PFSK-1 (cell line): ENCODE results near the gene CHD3.

Source experiments
- FOXP2 ChIP-seq: optimal IDR thresholded peaks from 2 replicates; pipeline ENCODE3; 2011; ENCODE audit warnings: borderline replicate concordance, control low read depth, inconsistent platforms; ENCODE audit not compliant: insufficient read depth; ENCODE audit errors: extremely low read length, extremely low read depth
- POLR2AphosphoS5 ChIP-seq: IDR thresholded peaks from 2 replicates; pipeline ENCODE4 v1.6.1; 2012; ENCODE audit warnings: low read depth, mild to moderate bottlenecking, control low read depth, low read length, moderate library complexity
- SIN3A ChIP-seq: IDR thresholded peaks from 2 replicates; pipeline ENCODE4 v1.6.1; 2012; ENCODE audit warnings: mild to moderate bottlenecking, low read length, moderate library complexity, borderline replicate concordance; ENCODE audit not compliant: insufficient read depth
- TAF1 ChIP-seq: IDR thresholded peaks from 2 replicates; pipeline ENCODE4 v1.6.1; 2012; ENCODE audit warnings: low read length, control low read depth, borderline replicate concordance; ENCODE audit not compliant: insufficient read depth
- TF ChIP-seq, protein P1 (sequence below), 2 experiments: IDR thresholded peaks; 2 replicates each; pipeline versions ENCODE4 v1.6.1 to v1.8.0; 2011 to 2012; ENCODE audit warnings: low read depth in 2 of 2, low read length in 2 of 2, control low read depth in 1 of 2, inconsistent platforms in 1 of 2, mild to moderate bottlenecking in 1 of 2, moderate library complexity in 1 of 2; ENCODE audit not compliant: insufficient read depth in 1 of 2

CHD3 gene

DNA sequence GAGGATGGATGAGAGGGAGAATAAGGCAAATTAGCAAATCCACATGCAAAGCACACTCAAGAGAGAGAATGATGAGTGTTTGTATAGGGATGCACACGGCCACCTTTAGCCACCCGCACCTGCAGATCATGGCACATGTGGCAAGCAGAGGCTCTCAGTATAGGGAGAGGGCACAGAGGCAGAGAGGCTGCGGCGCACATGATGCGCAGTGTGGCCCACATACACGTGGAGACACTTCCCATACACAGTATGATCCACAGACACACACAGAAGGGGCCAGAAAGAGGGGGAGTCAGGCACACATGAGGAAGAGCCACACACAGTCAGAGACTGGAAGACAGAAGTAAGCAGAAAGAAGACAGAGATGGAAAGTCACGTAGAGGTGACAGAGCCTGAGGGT lies 6.5 kb upstream of the CHD3 start:
- TF ChIP-seq TAF1: no peak
- no peak for TF ChIP-seq SIN3A
- no peak for TF ChIP-seq POLR2AphosphoS5
- TF ChIP-seq FOXP2: no peak
- TF ChIP-seq, protein P1, sequence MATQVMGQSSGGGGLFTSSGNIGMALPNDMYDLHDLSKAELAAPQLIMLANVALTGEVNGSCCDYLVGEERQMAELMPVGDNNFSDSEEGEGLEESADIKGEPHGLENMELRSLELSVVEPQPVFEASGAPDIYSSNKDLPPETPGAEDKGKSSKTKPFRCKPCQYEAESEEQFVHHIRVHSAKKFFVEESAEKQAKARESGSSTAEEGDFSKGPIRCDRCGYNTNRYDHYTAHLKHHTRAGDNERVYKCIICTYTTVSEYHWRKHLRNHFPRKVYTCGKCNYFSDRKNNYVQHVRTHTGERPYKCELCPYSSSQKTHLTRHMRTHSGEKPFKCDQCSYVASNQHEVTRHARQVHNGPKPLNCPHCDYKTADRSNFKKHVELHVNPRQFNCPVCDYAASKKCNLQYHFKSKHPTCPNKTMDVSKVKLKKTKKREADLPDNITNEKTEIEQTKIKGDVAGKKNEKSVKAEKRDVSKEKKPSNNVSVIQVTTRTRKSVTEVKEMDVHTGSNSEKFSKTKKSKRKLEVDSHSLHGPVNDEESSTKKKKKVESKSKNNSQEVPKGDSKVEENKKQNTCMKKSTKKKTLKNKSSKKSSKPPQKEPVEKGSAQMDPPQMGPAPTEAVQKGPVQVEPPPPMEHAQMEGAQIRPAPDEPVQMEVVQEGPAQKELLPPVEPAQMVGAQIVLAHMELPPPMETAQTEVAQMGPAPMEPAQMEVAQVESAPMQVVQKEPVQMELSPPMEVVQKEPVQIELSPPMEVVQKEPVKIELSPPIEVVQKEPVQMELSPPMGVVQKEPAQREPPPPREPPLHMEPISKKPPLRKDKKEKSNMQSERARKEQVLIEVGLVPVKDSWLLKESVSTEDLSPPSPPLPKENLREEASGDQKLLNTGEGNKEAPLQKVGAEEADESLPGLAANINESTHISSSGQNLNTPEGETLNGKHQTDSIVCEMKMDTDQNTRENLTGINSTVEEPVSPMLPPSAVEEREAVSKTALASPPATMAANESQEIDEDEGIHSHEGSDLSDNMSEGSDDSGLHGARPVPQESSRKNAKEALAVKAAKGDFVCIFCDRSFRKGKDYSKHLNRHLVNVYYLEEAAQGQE (IDR thresholded peaks at IDR 0.05; ENCODE audit: insufficient read depth in 1 of 2, low read depth in 2 of 2, low read length in 2 of 2): no peak

- TF ChIP-seq POLR2AphosphoS5: no peak
- TF ChIP-seq, protein P1 (IDR thresholded peaks at IDR 0.05; ENCODE audit: insufficient read depth in 1 of 2, low read depth in 2 of 2, low read length in 2 of 2): no peak
- no peak for TF ChIP-seq SIN3A
- TF ChIP-seq FOXP2: no peak
- TF ChIP-seq TAF1: no peak
Observed at GRCh38 chr17:7882629-7883028, 6.0 kb upstream of the CHD3 start.

DNA sequence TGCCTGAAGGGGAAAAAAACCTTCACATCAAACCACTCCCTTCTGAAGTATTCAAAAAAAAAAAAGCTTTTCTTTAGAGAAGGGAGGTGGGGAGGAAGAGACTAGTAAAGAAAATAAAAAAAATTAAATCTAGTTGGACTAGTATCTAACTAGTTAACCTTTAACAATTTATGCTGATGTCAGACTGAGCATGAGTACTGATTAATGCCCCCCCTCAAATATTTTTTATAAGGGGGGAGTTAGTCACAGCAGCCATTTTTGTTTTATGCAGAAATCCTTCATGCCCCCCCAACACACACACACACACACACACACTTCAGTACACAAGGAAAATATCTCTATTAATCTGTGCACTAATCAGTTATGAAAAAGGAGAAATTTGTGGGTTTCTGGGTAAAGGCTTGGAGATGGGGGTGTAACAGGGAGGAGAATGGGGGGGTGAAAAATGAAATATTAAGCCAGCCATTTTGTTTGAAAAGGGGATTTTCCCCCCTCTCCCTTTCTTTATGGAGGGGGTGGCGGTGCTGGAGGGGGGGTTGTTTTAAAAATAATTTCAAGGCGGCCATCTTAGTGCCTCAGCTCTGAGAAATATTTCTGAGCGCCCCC lies 4.7 kb upstream of the CHD3 start:
- TF ChIP-seq SIN3A (0 out of 2 replicates have a peak, but pooled peaks have one; percentile 21), FOXP2 (no peak)
- TF ChIP-seq, protein P1 (IDR thresholded peaks at IDR 0.05; ENCODE audit: insufficient read depth in 1 of 2, low read depth in 2 of 2, low read length in 2 of 2): no peak

DNA sequence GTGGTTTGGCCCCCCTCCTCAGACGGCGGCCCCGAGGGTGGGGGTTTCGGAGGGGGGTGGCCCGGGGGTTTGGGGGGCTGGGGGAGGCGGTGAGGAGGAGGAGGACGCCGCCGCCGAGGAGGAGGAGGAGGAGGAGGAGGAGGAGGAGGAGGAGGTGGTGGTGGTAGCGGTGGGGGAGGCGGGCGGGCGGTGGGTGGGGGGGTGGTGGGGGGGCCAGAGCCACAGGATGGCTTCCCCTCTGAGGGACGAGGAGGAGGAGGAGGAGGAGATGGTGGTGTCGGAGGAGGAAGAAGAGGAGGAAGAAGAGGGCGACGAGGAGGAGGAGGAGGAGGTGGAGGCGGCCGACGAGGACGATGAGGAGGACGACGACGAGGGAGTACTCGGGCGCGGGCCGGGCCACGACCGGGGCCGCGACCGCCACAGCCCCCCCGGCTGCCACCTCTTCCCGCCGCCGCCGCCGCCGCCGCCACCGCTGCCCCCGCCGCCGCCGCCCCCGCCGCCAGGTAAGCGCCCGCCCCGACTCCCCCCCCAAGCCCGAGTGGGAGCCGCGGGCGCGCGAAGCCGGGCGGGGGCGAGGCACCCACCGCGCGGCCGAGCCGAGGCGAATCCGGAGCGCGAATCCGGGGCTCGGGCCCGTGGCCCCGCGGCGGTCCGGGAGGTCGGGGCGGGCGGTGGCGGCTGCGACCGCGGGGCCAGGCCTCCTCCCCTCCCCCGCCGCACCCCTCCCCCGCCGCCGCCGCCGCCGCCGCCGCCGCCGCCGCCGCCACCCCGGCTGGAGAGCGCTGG lies 3.8 kb upstream of the CHD3 start:
- TF ChIP-seq POLR2AphosphoS5 (no peak), FOXP2 (no peak), TAF1 (no peak), SIN3A (no peak)
- TF ChIP-seq, protein P1 (IDR thresholded peaks at IDR 0.05; ENCODE audit: insufficient read depth in 1 of 2, low read depth in 2 of 2, low read length in 2 of 2): no peak
